ENCODE results near the gene LCP1. TPM values are rescaled to one million over a fixed set of nuclear protein-coding genes. Genes with fewer than 3 reads are reported as not detected.

Gene LCP1
- total RNA-seq, 1 experiment from 2014 or later, result 54.6 TPM

GRCh38 chr13:46094478-46094877 lies 87.5 kb downstream of the LCP1 start:
- TF ChIP-seq CTCF (IDR thresholded peaks at IDR 0.05; ENCODE audit: unreplicated experiment), result no peak
- Mint-ChIP-seq H3K27me3 (ENCODE audit: unreplicated experiment) (peaks cover 39% of the 10 kb centered on the region), H3K4me3 (ENCODE audit: low read depth, unreplicated experiment) (no peak overlapping the region), H3K36me3 (ENCODE audit: insufficient read depth, unreplicated experiment) (no peaks in the 10 kb centered on the region), H3K4me1 (ENCODE audit: low read depth, unreplicated experiment) (no peaks in the 10 kb centered on the region), H3K9me3 (ENCODE audit: low read depth, unreplicated experiment) (no peaks in the 10 kb centered on the region), H3K27ac (ENCODE audit: unreplicated experiment) (no peak overlapping the region)
- BruUV-seq (replicated peaks), result no TSS peak
- no peak for DNase-seq
- intact Hi-C loops (cut with micrococcal nuclease; ENCODE audit: unreplicated experiment), result no loop called here
- CTCF ChIA-PET, result no interaction called here

GRCh38 chr13:46088821-46089562 lies 93.0 kb downstream of the LCP1 start:
- CTCF ChIA-PET, result no interaction called here
- Mint-ChIP-seq H3K36me3 (ENCODE audit: insufficient read depth, unreplicated experiment) (no peaks in the 10 kb centered on the region), H3K4me3 (ENCODE audit: low read depth, unreplicated experiment) (no peak overlapping the region), H3K9me3 (ENCODE audit: low read depth, unreplicated experiment) (no peaks in the 10 kb centered on the region), H3K27me3 (ENCODE audit: unreplicated experiment) (peaks cover 20% of the 10 kb centered on the region), H3K4me1 (ENCODE audit: low read depth, unreplicated experiment) (no peaks in the 10 kb centered on the region), H3K27ac (ENCODE audit: unreplicated experiment) (no peak overlapping the region)
- no peak for DNase-seq
- intact Hi-C loops (cut with micrococcal nuclease; ENCODE audit: unreplicated experiment), result no loop called here
- no TSS peak for BruUV-seq (replicated peaks)
- no peak for TF ChIP-seq CTCF (IDR thresholded peaks at IDR 0.05; ENCODE audit: unreplicated experiment)

- TF ChIP-seq CTCF (IDR thresholded peaks at IDR 0.05; ENCODE audit: unreplicated experiment), result no peak
- intact Hi-C loops (cut with micrococcal nuclease; ENCODE audit: unreplicated experiment), result no loop called here
- H3K4me1 Mint-ChIP-seq (ENCODE audit: low read depth, unreplicated experiment), result no peaks in the 10 kb centered on the region
- CTCF ChIA-PET, result no interaction called here
- no peaks in the 10 kb centered on the region for H3K36me3 Mint-ChIP-seq (ENCODE audit: insufficient read depth, unreplicated experiment)
- H3K9me3 Mint-ChIP-seq (ENCODE audit: low read depth, unreplicated experiment), result no peaks in the 10 kb centered on the region
- no TSS peak for BruUV-seq (replicated peaks)
- no peak overlapping the region for H3K4me3 Mint-ChIP-seq (ENCODE audit: low read depth, unreplicated experiment)
- DNase-seq, result no peak
- H3K27me3 Mint-ChIP-seq (ENCODE audit: unreplicated experiment), result peaks cover 7% of the 10 kb centered on the region
- H3K27ac Mint-ChIP-seq (ENCODE audit: unreplicated experiment), result no peak overlapping the region
Observed at GRCh38 chr13:46087481-46087880, 94.5 kb downstream of the LCP1 start.

GRCh38 chr13:46086985-46087384 lies 95.0 kb downstream of the LCP1 start:
- Mint-ChIP-seq H3K4me1 (ENCODE audit: low read depth, unreplicated experiment) (no peaks in the 10 kb centered on the region), H3K4me3 (ENCODE audit: low read depth, unreplicated experiment) (no peak overlapping the region), H3K9me3 (ENCODE audit: low read depth, unreplicated experiment) (no peaks in the 10 kb centered on the region), H3K27ac (ENCODE audit: unreplicated experiment) (no peak overlapping the region), H3K27me3 (ENCODE audit: unreplicated experiment) (peaks cover 2% of the 10 kb centered on the region), H3K36me3 (ENCODE audit: insufficient read depth, unreplicated experiment) (no peaks in the 10 kb centered on the region)
- BruUV-seq (replicated peaks), result no TSS peak
- DNase-seq, result no peak
- no peak for TF ChIP-seq CTCF (IDR thresholded peaks at IDR 0.05; ENCODE audit: unreplicated experiment)
- CTCF ChIA-PET, result no interaction called here
- intact Hi-C loops (cut with micrococcal nuclease; ENCODE audit: unreplicated experiment), result no loop called here
